SK-MEL-5 (cell line): ENCODE data around the gene SOD3. TPM values are rescaled to one million over a fixed set of nuclear protein-coding genes. Genes with fewer than 3 reads are reported as not detected.
A peak's percentile ranks its signal among the peaks of the same experiment; 100 is the strongest.

Experiments
- DNase-seq: peaks from one replicate; pipeline ENCODE4 v3.0.0-alpha.2; 2016; ENCODE audit warnings: low read depth, low spot score
- in situ Hi-C: cut with HindIII; loops from 2 replicates; pipeline ENCODE4 v1.10.0; 2016; ENCODE audit warnings: low sequenced_read_pairs, high pct_unique_total_duplicates, low pct_unique_long_range_greater_than_20kb
- total RNA-seq: library from RNA; depleted of rRNA; stranded (reverse); fragments of >200 nt; shearing (Covaris generic); gene quantifications from 2 replicates; pipeline ENCODE4 v1.2.3, GENCODE V29; 2014

The SOD3 gene
- total RNA-seq, 1 experiment from 2014 or later: not detected

GRCh38 chr4:24772061-24772705 lies 23.2 kb upstream of the SOD3 start:
- no peak for DNase-seq
- in situ Hi-C loops: no loop called here

DNA sequence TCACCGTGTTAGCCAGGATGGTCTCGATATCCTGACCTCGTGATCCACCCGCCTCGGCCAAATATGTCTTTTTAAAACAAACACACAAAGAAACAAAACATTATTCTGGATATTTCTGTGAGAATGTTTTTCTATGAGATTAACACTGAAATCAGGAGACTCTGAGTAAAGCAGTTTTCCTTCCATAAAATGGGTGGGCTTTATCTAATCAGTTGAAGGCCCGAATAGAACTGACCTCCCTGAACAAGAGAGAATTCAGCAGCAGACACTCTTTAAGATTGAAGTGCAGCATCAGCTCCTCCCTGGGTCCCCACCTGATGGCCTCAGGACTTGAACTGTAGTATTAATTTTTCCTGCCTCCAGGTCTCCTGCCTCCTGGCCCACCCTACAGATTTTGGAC lies 22.4 kb upstream of the SOD3 start:
- in situ Hi-C loops: no loop called here
- DNase-seq: no peak

DNA sequence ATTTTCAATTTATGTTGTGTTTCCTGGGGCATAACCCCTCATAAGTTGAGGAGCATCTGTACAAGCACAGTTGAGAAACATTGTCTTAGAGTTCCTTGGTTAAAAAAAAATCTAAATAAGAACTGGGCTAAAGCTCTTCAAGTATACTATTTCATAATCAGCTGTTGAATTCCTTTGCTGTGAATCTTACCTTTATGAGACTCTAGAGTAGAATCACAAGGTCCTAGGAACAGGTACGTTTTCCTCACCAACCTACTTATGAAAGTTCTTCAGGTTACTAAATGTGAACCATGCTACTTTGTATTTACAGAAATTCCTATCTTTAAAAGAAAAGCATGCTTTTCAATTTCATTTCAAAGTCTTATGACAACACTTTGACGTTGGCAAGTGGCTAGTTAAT lies 20.9 kb upstream of the SOD3 start:
- no peak for DNase-seq
- in situ Hi-C loops: no loop called here

DNA sequence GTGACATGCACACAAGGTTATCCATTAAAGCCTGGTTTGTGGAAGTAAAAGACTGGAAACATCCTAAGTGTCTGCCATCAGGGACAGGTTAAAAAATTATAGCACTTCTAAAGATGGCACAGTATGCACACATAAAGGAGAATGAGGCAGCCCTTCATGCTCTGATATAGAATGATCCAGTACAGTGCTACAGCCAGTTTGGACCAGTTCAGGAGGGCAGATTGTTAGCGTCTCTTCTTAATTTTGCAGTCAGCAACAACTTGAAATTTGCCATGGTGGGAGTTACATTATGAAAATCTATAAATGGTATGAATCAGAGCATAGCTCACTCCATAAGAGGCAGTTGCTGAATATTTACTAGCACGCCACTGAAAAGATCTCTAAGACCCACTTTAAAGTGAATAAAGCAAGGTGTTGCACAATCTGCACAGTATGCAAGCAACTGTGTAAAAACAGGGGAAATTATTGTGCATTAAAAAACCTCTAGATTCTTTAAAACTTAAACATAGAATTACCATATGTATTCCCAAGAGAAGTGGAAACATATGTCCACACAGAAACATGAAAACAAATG lies 20.3 kb upstream of the SOD3 start:
- no peak for DNase-seq
- in situ Hi-C loops: no loop called here

GRCh38 chr4:24775750-24776149 lies 19.6 kb upstream of the SOD3 start:
- no peak for DNase-seq
- in situ Hi-C loops: no loop called here

GRCh38 chr4:24777536-24778463 lies 17.6 kb upstream of the SOD3 start:
- no peak for DNase-seq
- in situ Hi-C loops: no loop called here

GRCh38 chr4:24778464-24779225 lies 16.7 kb upstream of the SOD3 start:
- DNase-seq: no peak
- in situ Hi-C loops: no loop called here

DNA sequence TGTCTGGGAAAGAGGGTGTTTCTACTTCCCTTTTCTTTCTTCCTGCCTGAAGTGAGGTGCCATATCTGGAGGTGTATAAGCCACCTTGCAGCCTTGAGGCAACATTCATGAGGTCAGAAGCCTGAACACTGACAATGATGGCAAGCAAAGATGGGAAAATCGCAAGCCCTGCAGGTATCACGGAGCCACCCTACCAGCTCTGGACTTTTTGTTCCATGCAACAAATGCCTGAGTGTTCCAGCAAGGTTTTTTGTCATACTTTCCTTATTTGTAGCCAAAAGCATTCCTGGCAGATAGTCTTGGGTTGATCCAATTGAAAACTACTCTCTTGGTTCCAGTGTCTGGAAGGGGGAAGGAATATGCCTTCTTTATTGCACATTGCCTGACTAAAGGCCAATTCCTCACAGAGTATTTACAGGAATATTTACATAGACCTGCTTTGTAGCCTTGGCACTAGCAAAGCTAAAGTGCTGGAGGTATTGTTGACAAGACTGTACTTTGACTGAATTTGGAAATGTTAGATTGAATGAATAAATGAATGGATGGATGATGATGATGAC lies 14.4 kb upstream of the SOD3 start:
- no peak for DNase-seq
- in situ Hi-C loops: no loop called here

- in situ Hi-C loops: no loop called here
Observed at GRCh38 chr4:24781999-24782745, 13.2 kb upstream of the SOD3 start.

GRCh38 chr4:24783506-24783905 lies 11.9 kb upstream of the SOD3 start:
- in situ Hi-C loops: no loop called here
- no peak for DNase-seq

More at GRCh38 chr4:24781999-24782745, 13.2 kb upstream of the SOD3 start:
- peak; percentile 93 for DNase-seq

DNA sequence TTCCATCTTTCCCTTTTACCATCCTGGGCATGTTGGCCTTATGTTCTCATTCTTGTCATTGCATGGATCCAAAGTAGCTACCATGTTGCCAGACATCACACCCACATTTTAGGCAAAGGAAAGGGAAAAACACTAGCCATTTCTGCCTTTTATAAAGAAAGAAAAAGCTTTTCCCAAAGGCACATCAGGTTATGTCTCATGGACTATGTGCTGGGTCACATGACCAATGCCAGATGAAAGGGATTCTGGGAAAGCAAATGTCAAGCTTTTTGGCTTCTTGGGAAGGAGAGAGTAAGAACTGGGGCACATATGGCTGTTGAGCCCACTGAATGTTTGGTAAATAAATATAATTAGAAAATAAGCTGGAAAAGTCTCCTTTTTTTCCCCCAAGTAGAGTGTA lies 4.3 kb upstream of the SOD3 start:
- in situ Hi-C loops: no loop called here
- DNase-seq: no peak

- DNase-seq: peak; percentile 71
- in situ Hi-C loops: no loop called here
Observed at GRCh38 chr4:24792552-24792951, 2.8 kb upstream of the SOD3 start.

GRCh38 chr4:24793219-24794005 lies 2.0 kb upstream of the SOD3 start:
- in situ Hi-C loops: no loop called here
- peak; percentile 64 for DNase-seq

- in situ Hi-C loops: no loop called here
- no peak for DNase-seq
Observed at GRCh38 chr4:24794051-24794450, 1.3 kb upstream of the SOD3 start.

- in situ Hi-C loops: no loop called here
- no peak for DNase-seq
Observed at GRCh38 chr4:24794480-24794879, 893 bp upstream of the SOD3 start.

DNA sequence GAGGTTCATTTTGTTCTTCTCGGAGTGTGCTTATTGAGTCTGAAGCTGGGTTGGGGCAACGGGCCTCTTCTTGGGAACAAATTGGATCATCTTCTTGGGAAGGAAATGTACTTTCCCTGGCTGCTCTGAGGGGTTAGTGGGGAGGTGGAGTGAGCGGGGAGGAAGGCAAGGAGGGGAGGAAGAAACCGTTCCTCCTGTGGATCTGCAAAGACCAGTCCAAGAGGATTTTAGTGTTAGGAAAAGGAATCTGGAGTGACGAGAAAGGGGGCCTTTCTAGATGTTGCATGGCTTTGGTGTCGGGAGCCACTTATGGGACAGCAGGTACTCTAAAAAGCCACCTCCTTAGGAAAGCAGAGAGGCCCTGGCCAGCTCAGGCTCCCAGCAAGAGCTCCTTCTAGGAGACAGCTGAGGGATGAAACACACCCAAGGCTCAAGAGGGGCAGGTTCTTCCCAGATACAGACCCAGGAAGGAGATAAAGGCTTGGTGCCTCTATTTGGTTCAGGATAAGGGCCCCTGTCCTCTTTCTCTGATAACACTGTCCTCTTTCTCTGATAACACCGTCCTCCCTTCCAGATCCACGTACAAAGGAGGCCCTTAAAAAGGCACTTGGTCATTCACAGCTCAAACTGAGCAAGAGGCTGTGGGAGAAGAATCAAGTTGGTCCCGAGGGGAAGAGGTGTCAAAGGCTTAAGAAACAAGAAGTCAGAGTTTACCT lies 451 bp downstream of the SOD3 start:
- in situ Hi-C loops: no loop called here
- DNase-seq: no peak
